GM12878 (cell line): ENCODE results near the gene SELPLG. TPM values are rescaled to one million over a fixed set of nuclear protein-coding genes. Genes with fewer than 3 reads are reported as not detected.

Experiments used
- ATAC-seq: fragments of 200-7000 bp; cut with Tn5 transposase; 3 replicates; pipeline ENCODE4 v1.9.1; 2020; ENCODE audit warnings: mild to moderate bottlenecking, moderate library complexity
- BruUV-seq: library from RNA; stranded (reverse); fragments of 400-500 nt; replicated peaks from 2 replicates; lab custom pipeline; 2021; lab: Mats Ljungman, UMichigan
- CTCF ChIA-PET: fragments of 300-600 bp; sonication (Branson Sonifier 250); formaldehyde crosslinking; extraction: SDS; loops from one replicate; lab custom pipeline; 2021; ENCODE audit warnings: inconsistent platforms; lab: Yijun Ruan, JAX
- POLR2A ChIA-PET: fragments of 350-600 bp; formaldehyde crosslinking; extraction: SDS; loops from one replicate; lab custom pipeline; 2021; ENCODE audit warnings: inconsistent platforms; lab: Charles Lee
- RAD21 ChIA-PET: fragments of 300-600 bp; sonication (Branson Sonifier 250); formaldehyde crosslinking; loops from one replicate; lab custom pipeline; 2023; ENCODE audit warnings: antibody characterized with exemption; ENCODE audit not compliant: unreplicated experiment; lab: Charles Lee
- SMC1A ChIA-PET: fragments of 300-600 bp; sonication (Branson Sonifier 250); formaldehyde crosslinking; loops from one replicate; lab custom pipeline; 2023; ENCODE audit not compliant: unreplicated experiment, uncharacterized antibody; lab: Charles Lee
- DNase-seq: peaks from one replicate; pipeline ENCODE4 v3.0.0-alpha.2; 2011; ENCODE audit warnings: low read depth, low spot score
- FAIRE-seq: peaks from 3 replicates; lab custom pipeline; 2011; peaks lifted over from hg19 to GRCh38; lab: Jason Lieb, UNC
- H2AFZ ChIP-seq: 2 replicates; pipeline ENCODE4 v1.6.0; 2011; ENCODE audit warnings: low read depth, low read length, control low read depth; ENCODE audit not compliant: control insufficient read depth
- H3K27ac ChIP-seq: 2 replicates; pipeline ENCODE4 v1.5.1; 2011; ENCODE audit warnings: control low read depth; ENCODE audit not compliant: control insufficient read depth, insufficient read depth
- H3K27me3 ChIP-seq, 2 experiments: replicated peaks in 1 of 2; 2 replicates each; pipeline versions ENCODE4 v1.6.0 to v1.6.1; 2011; ENCODE audit warnings: low read length in 1 of 2; ENCODE audit not compliant: control insufficient read depth in 2 of 2, insufficient read depth in 2 of 2
- H3K36me3 ChIP-seq, 2 experiments: 2 replicates each; pipeline ENCODE4 v1.5.1; 2011; ENCODE audit warnings: low read length in 1 of 2; ENCODE audit not compliant: control insufficient read depth in 2 of 2, insufficient read depth in 2 of 2
- H3K4me1 ChIP-seq: 2 replicates; pipeline ENCODE4 v1.6.1; 2011; ENCODE audit warnings: mild to moderate bottlenecking, low read length, moderate library complexity, mixed read lengths; ENCODE audit not compliant: control insufficient read depth, insufficient read depth
- H3K4me2 ChIP-seq: 2 replicates; pipeline ENCODE4 v1.6.0; 2011; ENCODE audit warnings: control low read depth; ENCODE audit not compliant: control insufficient read depth, insufficient read depth
- H3K4me3 ChIP-seq: fragments of 200-600 bp; sonication (generic); 2 replicates; pipeline ENCODE4 v1.5.1; 2016
- H3K79me2 ChIP-seq: 2 replicates; pipeline ENCODE4 v1.6.0; 2011; ENCODE audit warnings: low read length; ENCODE audit not compliant: control insufficient read depth, insufficient read depth
- H3K9ac ChIP-seq: 2 replicates; pipeline ENCODE4 v1.8.0; 2011; ENCODE audit warnings: low read length, control low read depth, mixed read lengths; ENCODE audit not compliant: control insufficient read depth, insufficient read depth
- H3K9me3 ChIP-seq: replicated peaks from 3 replicates; pipeline ENCODE4 v1.5.1; 2011; ENCODE audit warnings: mild to moderate bottlenecking, low read length; ENCODE audit not compliant: control insufficient read depth, insufficient read depth
- H4K20me1 ChIP-seq: 2 replicates; pipeline ENCODE4 v1.6.0; 2011; ENCODE audit not compliant: control insufficient read depth, insufficient read depth
- DPF2 ChIP-seq: fragments of 450-650 bp; IDR thresholded peaks from 2 replicates; pipeline ENCODE4 v1.6.1; 2017; ENCODE audit warnings: mild to moderate bottlenecking
- E2F8 ChIP-seq: fragments of 450-650 bp; IDR thresholded peaks from 2 replicates; pipeline ENCODE4 v1.6.1; 2018; ENCODE audit warnings: mild to moderate bottlenecking, low read depth, moderate library complexity; ENCODE audit not compliant: partially characterized antibody
- EED ChIP-seq: sonication (generic); IDR thresholded peaks from 2 replicates; pipeline ENCODE4 v1.6.1; 2016; ENCODE audit warnings: antibody characterized with exemption, low read depth
- FOXM1 ChIP-seq: IDR thresholded peaks from 2 replicates; pipeline ENCODE4 v1.6.1; 2012; ENCODE audit warnings: low read depth, mild to moderate bottlenecking, inconsistent platforms, low read length, moderate library complexity
- IKZF2 ChIP-seq, 2 experiments: fragments of 450-650 bp; IDR thresholded peaks; 2 replicates each; pipeline ENCODE4 v1.6.1; 2017; ENCODE audit warnings: mild to moderate bottlenecking in 2 of 2, moderate library complexity in 2 of 2
- KLF5 ChIP-seq: fragments of 450-650 bp; IDR thresholded peaks from 2 replicates; pipeline ENCODE4 v1.6.1; 2014; ENCODE audit warnings: mild to moderate bottlenecking; ENCODE audit not compliant: partially characterized antibody
- NRF1 ChIP-seq: conservative IDR thresholded peaks from 2 replicates; pipeline ENCODE4 v1.6.1; 2011; ENCODE audit warnings: mild to moderate bottlenecking, low read depth, low read length, improper control_type of control experiment
- PAX5 ChIP-seq: IDR thresholded peaks from 2 replicates; pipeline ENCODE4 v1.6.1; 2011; ENCODE audit warnings: low read depth, low read length, borderline replicate concordance
- PML ChIP-seq: IDR thresholded peaks from 2 replicates; pipeline ENCODE4 v1.6.1; 2012; ENCODE audit warnings: low read length, inconsistent platforms
- POLR2AphosphoS2 ChIP-seq: IDR thresholded peaks from 2 replicates; pipeline ENCODE4 v1.6.1; 2011; ENCODE audit warnings: low read depth, mild to moderate bottlenecking, low read length, improper control_type of control experiment, moderate library complexity
- RAD21 ChIP-seq: IDR thresholded peaks from 2 replicates; pipeline ENCODE4 v1.6.1; 2011; ENCODE audit warnings: mild to moderate bottlenecking, low read depth, low read length, moderate library complexity; ENCODE audit not compliant: insufficient read depth
- RUNX3 ChIP-seq: IDR thresholded peaks from 2 replicates; pipeline ENCODE4 v1.6.1; 2012; ENCODE audit warnings: low read length, inconsistent platforms
- SIX5 ChIP-seq: IDR thresholded peaks from 2 replicates; pipeline ENCODE4 v1.6.1; 2011; ENCODE audit warnings: mild to moderate bottlenecking, low read depth, low read length, moderate library complexity; ENCODE audit not compliant: severe bottlenecking
- SMAD1 ChIP-seq: fragments of 450-650 bp; IDR thresholded peaks from 2 replicates; pipeline ENCODE4 v1.6.1; 2018; ENCODE audit warnings: mild to moderate bottlenecking, low read depth; ENCODE audit not compliant: partially characterized antibody
- SPI1 ChIP-seq: IDR thresholded peaks from 2 replicates; pipeline ENCODE4 v1.6.1; 2011; ENCODE audit warnings: low read depth, mild to moderate bottlenecking, low read length, moderate library complexity, borderline replicate concordance; ENCODE audit not compliant: insufficient read depth
- STAT1 ChIP-seq: fragments of 450-650 bp; conservative IDR thresholded peaks from 2 replicates; pipeline ENCODE4 v1.6.1; 2014; ENCODE audit warnings: antibody characterized with exemption, mild to moderate bottlenecking
- SUPT20H ChIP-seq: IDR thresholded peaks from 2 replicates; pipeline ENCODE4 v1.6.1; 2011; ENCODE audit warnings: low read depth, mild to moderate bottlenecking, low read length, moderate library complexity, borderline replicate concordance; ENCODE audit not compliant: control insufficient read depth
- ZNF24 ChIP-seq: fragments of 450-650 bp; IDR thresholded peaks from 2 replicates; pipeline ENCODE4 v1.6.1; 2017; ENCODE audit warnings: antibody characterized with exemption, mild to moderate bottlenecking
- ZSCAN29 ChIP-seq: fragments of 450-650 bp; IDR thresholded peaks from 2 replicates; pipeline ENCODE4 v1.6.1; 2017; ENCODE audit warnings: mild to moderate bottlenecking, moderate library complexity
- WGBS: methylation state at CpG from one replicate; pipeline ENCODE4 v1.1.6; 2016; ENCODE audit warnings: low lambda C conversion rate; ENCODE audit not compliant: insufficient replicate concordance, insufficient coverage; ENCODE audit errors: missing lambda C conversion rate; 5-methylcytosine and 5-hydroxymethylcytosine counted together
- in situ Hi-C: fragments of 300-500 bp; cut with MboI; formaldehyde crosslinking; loops from 9 replicates; pipeline ENCODE4 v1.14.3; 2018; ENCODE audit warnings: mixed read lengths
- intact Hi-C: fragments of 100-400 bp; cut with micrococcal nuclease; formaldehyde crosslinking; loops from one replicate; pipeline ENCODE4 v1.14.2; 2022; ENCODE audit not compliant: unreplicated experiment
- polyA plus RNA-seq, 11 experiments: library from polyadenylated mRNA; depleted of rRNA in 4 of 11; unstranded in 6 of 11; stranded (reverse) in 5 of 11; fragments of >200 nt; fragmentation: Nextera tagmentation in 4 of 11; fragmentation: Illumina TruSeq in 1 of 11; extraction: Ambion mirVana in 4 of 11; extraction: Trizol in 1 of 11; gene quantifications; 1 replicate in 1 of 11; 2 replicates in 10 of 11; pipeline versions ENCODE4 v1.2.1 to v1.2.3, GENCODE V29; 2011 to 2016; ENCODE audit warnings: inconsistent platforms in 2 of 11, missing spikeins in 2 of 11, low read depth in 1 of 11
- total RNA-seq, 4 experiments: library from RNA; depleted of rRNA in 3 of 4; stranded (reverse); fragments of >200 nt in 3 of 4; fragmentation: Illumina TruSeq in 1 of 4; extraction: Trizol in 1 of 4; gene quantifications; 2 replicates each; pipeline versions ENCODE4 v1.2.1 to v1.2.3, GENCODE V29; 2013 to 2021
- TF ChIP-seq, protein P1 (sequence below): fragments of 450-650 bp; IDR thresholded peaks from 2 replicates; pipeline ENCODE4 v1.6.1; 2014; ENCODE audit warnings: mild to moderate bottlenecking

SELPLG gene
- total and polyA plus RNA-seq, 10 of the 15 experiments (the other 5 are each of a cell fraction or from before 2014, with no cell fraction given) = 3.2 to 32.3 (median 23.9) TPM

- TF ChIP-seq, protein P1, sequence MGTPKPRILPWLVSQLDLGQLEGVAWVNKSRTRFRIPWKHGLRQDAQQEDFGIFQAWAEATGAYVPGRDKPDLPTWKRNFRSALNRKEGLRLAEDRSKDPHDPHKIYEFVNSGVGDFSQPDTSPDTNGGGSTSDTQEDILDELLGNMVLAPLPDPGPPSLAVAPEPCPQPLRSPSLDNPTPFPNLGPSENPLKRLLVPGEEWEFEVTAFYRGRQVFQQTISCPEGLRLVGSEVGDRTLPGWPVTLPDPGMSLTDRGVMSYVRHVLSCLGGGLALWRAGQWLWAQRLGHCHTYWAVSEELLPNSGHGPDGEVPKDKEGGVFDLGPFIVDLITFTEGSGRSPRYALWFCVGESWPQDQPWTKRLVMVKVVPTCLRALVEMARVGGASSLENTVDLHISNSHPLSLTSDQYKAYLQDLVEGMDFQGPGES = no peak
- TF ChIP-seq PAX5 (no peak), RAD21 (no peak), ZSCAN29 (no peak), FOXM1 (no peak), POLR2AphosphoS2 (no peak), NRF1 (no peak)
- TF ChIP-seq, all 136 proteins: peak for 0
These were observed 37.4 kb upstream of the SELPLG start (continued) for GRCh38 chr12:108671110-108671509.

- 93% methylated on average over 7 of the region's 7 CpGs for WGBS
- H3K27me3 ChIP-seq = no peaks in the 10 kb centered on the region
- BruUV-seq = no TSS peak
- TF ChIP-seq DPF2 (no peak), KLF5 (no peak), EED (no peak), SUPT20H (no peak), ZNF24 (no peak), STAT1 (no peak), PML (no peak), SPI1 (no peak), RUNX3 (no peak), FOXM1 (no peak), SMAD1 (no peak), E2F8 (no peak), SIX5 (no peak), IKZF2 (IDR thresholded peaks at IDR 0.05) (no peak)
- TF ChIP-seq, all 136 proteins: peak for 0
- in situ Hi-C loops (no loop called here), intact Hi-C loops (no loop called here)
- ATAC-seq (no peak), FAIRE-seq (no peak), DNase-seq (no peak)
- Histone ChIP-seq H3K4me2 (no peak overlapping the region), H3K27ac (no peak overlapping the region), H3K79me2 (peaks cover 44% of the 10 kb centered on the region), H3K4me3 (no peak overlapping the region), H3K9ac (no peak overlapping the region), H4K20me1 (no peaks in the 10 kb centered on the region), H2AFZ (no peak overlapping the region), H3K9me3 (no peaks in the 10 kb centered on the region), H3K36me3 (peaks cover 4 to 18% of the 10 kb centered on the region in 2 experiments), H3K4me1 (peaks cover 33% of the 10 kb centered on the region)
- CTCF ChIA-PET = interaction anchor here (1.7 to 11.0 kb wide), 10 partner anchors 9 to 281 kb away, joined by 4 to 252 read pairs (median 10); partner anchors contain the start of gene SELPLG
- SMC1A ChIA-PET = interaction anchor here (0.9 to 11.9 kb wide), 11 partner anchors 9 to 181 kb away, joined by 3 to 293 read pairs (median 5); partner anchors contain the start of gene CORO1C
- POLR2A ChIA-PET = interaction anchor here (1.4 to 2.9 kb wide), 3 partner anchors 10 to 60 kb away, joined by 4 to 19 read pairs (median 8); no protein-coding TSS in a partner anchor
- RAD21 ChIA-PET = interaction anchor here (0.6 to 8.8 kb wide), 6 partner anchors 11 to 132 kb away, joined by 3 to 167 read pairs (median 5); no protein-coding TSS in a partner anchor
These were observed 36.5 kb upstream of the SELPLG start for GRCh38 chr12:108670066-108670631.
